Measurements from ENCODE around the gene MCEE.
"Not testable (repeated sequence)": the region's sequence is repeated elsewhere in the genome, so short reads cannot be mapped to it uniquely, and the experiment has no call there.

The MCEE gene

GRCh38 chr2:71130152-71130904 is at the start of gene MCEE, which contains the start of gene MPHOSPH10:
Gene MCEE, minus strand, starts transcription at chr2:71130229. Its CDS starts 10 bp downstream, at chr2:71130219.
Gene MPHOSPH10, plus strand, starts transcription at chr2:71130634. Its CDS starts 32 bp downstream, at chr2:71130666.
- H3K36me3 Mint-ChIP-seq (ENCODE audit: low read depth), result peaks cover 12% of the 10 kb centered on the region
- H3K27me3 Mint-ChIP-seq, result no peaks in the 10 kb centered on the region
- ATAC-seq (peak; percentile 94), DNase-seq (peak; percentile 90)
- H3K4me3 Mint-ChIP-seq, result no peak within 1 kb of the TSS
- no peaks in the 10 kb centered on the region for H3K9me3 Mint-ChIP-seq
- H3K27ac Mint-ChIP-seq, result no peak within 1 kb of the TSS
- H3K4me1 Mint-ChIP-seq, result peaks cover 22% of the 10 kb centered on the region

- not testable (repeated sequence) for H3K27me3 Mint-ChIP-seq; H3K4me3 Mint-ChIP-seq; ATAC-seq; DNase-seq; H3K9me3 Mint-ChIP-seq; H3K27ac Mint-ChIP-seq; H3K36me3 Mint-ChIP-seq (ENCODE audit: low read depth)
- H3K4me1 Mint-ChIP-seq, result peaks cover 11% of the 10 kb centered on the region
Measured at GRCh38 chr2:71178836-71179235, 48.8 kb upstream of the MCEE start.

- H3K27me3 Mint-ChIP-seq, result peaks cover 3% of the 10 kb centered on the region
- DNase-seq (no peak), ATAC-seq (no peak)
- peak overlapping the region; percentile 28 for H3K27ac Mint-ChIP-seq
- no peak overlapping the region for H3K4me3 Mint-ChIP-seq
- H3K4me1 Mint-ChIP-seq, result peaks cover 14% of the 10 kb centered on the region
- no peaks in the 10 kb centered on the region for H3K9me3 Mint-ChIP-seq
- no peaks in the 10 kb centered on the region for H3K36me3 Mint-ChIP-seq (ENCODE audit: low read depth)
Measured at GRCh38 chr2:71174207-71174606, 44.2 kb upstream of the MCEE start.

GRCh38 chr2:71173096-71173495 is 43.1 kb upstream of the MCEE start:
- H3K27me3 Mint-ChIP-seq, result peaks cover 3% of the 10 kb centered on the region
- H3K9me3 Mint-ChIP-seq, result no peaks in the 10 kb centered on the region
- H3K4me3 Mint-ChIP-seq, result no peak overlapping the region
- DNase-seq, result no peak
- H3K4me1 Mint-ChIP-seq, result peaks cover 14% of the 10 kb centered on the region
- no peak for ATAC-seq
- no peak overlapping the region for H3K27ac Mint-ChIP-seq
- H3K36me3 Mint-ChIP-seq (ENCODE audit: low read depth), result no peaks in the 10 kb centered on the region

GRCh38 chr2:71166812-71167211 is 36.8 kb upstream of the MCEE start:
- Mint-ChIP-seq H3K4me3 (no peak overlapping the region), H3K9me3 (no peaks in the 10 kb centered on the region), H3K4me1 (peaks cover 2% of the 10 kb centered on the region), H3K27me3 (no peaks in the 10 kb centered on the region), H3K27ac (no peak overlapping the region), H3K36me3 (ENCODE audit: low read depth) (no peaks in the 10 kb centered on the region)
- ATAC-seq (peak; percentile 65), DNase-seq (no peak)

- Mint-ChIP-seq H3K4me1 (peaks cover 3% of the 10 kb centered on the region), H3K9me3 (no peaks in the 10 kb centered on the region), H3K27me3 (peaks cover 6% of the 10 kb centered on the region), H3K36me3 (ENCODE audit: low read depth) (no peaks in the 10 kb centered on the region), H3K27ac (no peak overlapping the region), H3K4me3 (no peak overlapping the region)
- ATAC-seq (peak; percentile 89), DNase-seq (peak; percentile 77)
Measured at GRCh38 chr2:71157124-71157793, 27.2 kb upstream of the MCEE start.

- no peaks in the 10 kb centered on the region for H3K9me3 Mint-ChIP-seq
- H3K36me3 Mint-ChIP-seq (ENCODE audit: low read depth), result no peaks in the 10 kb centered on the region
- no peak overlapping the region for H3K27ac Mint-ChIP-seq
- no peak overlapping the region for H3K4me3 Mint-ChIP-seq
- H3K27me3 Mint-ChIP-seq, result peaks cover 6% of the 10 kb centered on the region
- peaks cover 3% of the 10 kb centered on the region for H3K4me1 Mint-ChIP-seq
- ATAC-seq (no peak), DNase-seq (no peak)
Measured at GRCh38 chr2:71156573-71156972, 26.5 kb upstream of the MCEE start.

- H3K4me1 Mint-ChIP-seq, result peaks cover 3% of the 10 kb centered on the region
- DNase-seq (no peak), ATAC-seq (no peak)
- no peak overlapping the region for H3K4me3 Mint-ChIP-seq
- peaks cover 6% of the 10 kb centered on the region for H3K27me3 Mint-ChIP-seq
- H3K36me3 Mint-ChIP-seq (ENCODE audit: low read depth), result no peaks in the 10 kb centered on the region
- no peaks in the 10 kb centered on the region for H3K9me3 Mint-ChIP-seq
- no peak overlapping the region for H3K27ac Mint-ChIP-seq
Measured at GRCh38 chr2:71155846-71156245, 25.8 kb upstream of the MCEE start.

GRCh38 chr2:71154798-71155197 is 24.8 kb upstream of the MCEE start:
- peak; percentile 11 for DNase-seq
- peaks cover 2% of the 10 kb centered on the region for H3K36me3 Mint-ChIP-seq (ENCODE audit: low read depth)
- ATAC-seq, result peak; percentile 63
- no peak overlapping the region for H3K4me3 Mint-ChIP-seq
- H3K9me3 Mint-ChIP-seq, result no peaks in the 10 kb centered on the region
- peaks cover 6% of the 10 kb centered on the region for H3K27me3 Mint-ChIP-seq
- H3K27ac Mint-ChIP-seq, result no peak overlapping the region
- H3K4me1 Mint-ChIP-seq, result peaks cover 3% of the 10 kb centered on the region

- Mint-ChIP-seq H3K4me3 (no peak overlapping the region), H3K27me3 (peaks cover 6% of the 10 kb centered on the region), H3K36me3 (ENCODE audit: low read depth) (peaks cover 6% of the 10 kb centered on the region), H3K27ac (no peak overlapping the region), H3K9me3 (no peaks in the 10 kb centered on the region), H3K4me1 (peaks cover 3% of the 10 kb centered on the region)
- DNase-seq, result no peak
- no peak for ATAC-seq
Measured at GRCh38 chr2:71154279-71154678, 24.2 kb upstream of the MCEE start.

- Mint-ChIP-seq H3K9me3 (no peaks in the 10 kb centered on the region), H3K4me1 (peaks cover 3% of the 10 kb centered on the region), H3K27me3 (peaks cover 6% of the 10 kb centered on the region), H3K36me3 (ENCODE audit: low read depth) (peaks cover 10% of the 10 kb centered on the region), H3K4me3 (no peak overlapping the region), H3K27ac (no peak overlapping the region)
- DNase-seq (no peak), ATAC-seq (no peak)
Measured at GRCh38 chr2:71153585-71154224, 23.7 kb upstream of the MCEE start.

GRCh38 chr2:71151620-71152019 is 21.6 kb upstream of the MCEE start:
- Mint-ChIP-seq H3K36me3 (ENCODE audit: low read depth) (peaks cover 23% of the 10 kb centered on the region), H3K4me1 (no peaks in the 10 kb centered on the region), H3K9me3 (no peaks in the 10 kb centered on the region), H3K27ac (no peak overlapping the region), H3K27me3 (peaks cover 2% of the 10 kb centered on the region), H3K4me3 (no peak overlapping the region)
- ATAC-seq (no peak), DNase-seq (no peak)

GRCh38 chr2:71150082-71150816 is 20.2 kb upstream of the MCEE start:
- no peak overlapping the region for H3K27ac Mint-ChIP-seq
- H3K27me3 Mint-ChIP-seq, result no peaks in the 10 kb centered on the region
- H3K36me3 Mint-ChIP-seq (ENCODE audit: low read depth), result peaks cover 31% of the 10 kb centered on the region
- no peak for ATAC-seq
- H3K9me3 Mint-ChIP-seq, result no peaks in the 10 kb centered on the region
- no peak for DNase-seq
- H3K4me3 Mint-ChIP-seq, result no peak overlapping the region
- no peaks in the 10 kb centered on the region for H3K4me1 Mint-ChIP-seq

GRCh38 chr2:71148506-71149063 is 18.6 kb upstream of the MCEE start:
- Mint-ChIP-seq H3K4me1 (no peaks in the 10 kb centered on the region), H3K27me3 (no peaks in the 10 kb centered on the region), H3K4me3 (no peak overlapping the region), H3K27ac (peak overlapping the region; percentile 9), H3K9me3 (no peaks in the 10 kb centered on the region), H3K36me3 (ENCODE audit: low read depth) (peaks cover 46% of the 10 kb centered on the region)
- DNase-seq (no peak), ATAC-seq (no peak)

Measured in activated naive CD8-positive, alpha-beta T cell treated with anti-CD3 and anti-CD28 coated beads, Interleukin-2, amount 50 U/mL, for 24 hours (primary cell).